Liver (tissue), 3 donors: Measurements from ENCODE around the gene MLH1.

ENCODE experiments used
- FOXA1 ChIP-seq: IDR thresholded peaks from 2 replicates; pipeline ENCODE4 v1.6.1; 2016; ENCODE audit warnings: antibody characterized with exemption
- GABPA ChIP-seq, 2 donors: IDR thresholded peaks in 1 of 2; conservative IDR thresholded peaks in 1 of 2; 2 replicates each; pipeline ENCODE4 v1.6.1; 2016; ENCODE audit warnings: antibody characterized with exemption in 2 of 2, mild to moderate bottlenecking in 1 of 2, moderate library complexity in 1 of 2
- JUND ChIP-seq, 2 donors: IDR thresholded peaks; 2 replicates each; pipeline ENCODE4 v1.6.1; 2016; ENCODE audit warnings: antibody characterized with exemption in 2 of 2
- RAD21 ChIP-seq, 2 donors: IDR thresholded peaks; 2 replicates each; pipeline ENCODE4 v1.6.1; 2016; ENCODE audit warnings: antibody characterized with exemption in 2 of 2, mild to moderate bottlenecking in 2 of 2
- SP1 ChIP-seq: IDR thresholded peaks from 2 replicates; pipeline ENCODE4 v1.6.1; 2018; ENCODE audit warnings: antibody characterized with exemption, mild to moderate bottlenecking
- TAF1 ChIP-seq: conservative IDR thresholded peaks from 2 replicates; pipeline ENCODE4 v1.6.1; 2016; ENCODE audit warnings: antibody characterized with exemption, mild to moderate bottlenecking
- YY1 ChIP-seq: IDR thresholded peaks from 2 replicates; pipeline ENCODE4 v1.6.1; 2016; ENCODE audit warnings: antibody characterized with exemption, mild to moderate bottlenecking
- TF ChIP-seq, protein P1 (sequence below): fragments of 150-350 bp; IDR thresholded peaks from 2 replicates; pipeline ENCODE4 v1.5.1; 2017; ENCODE audit warnings: improper control_type of control experiment, low read depth, low read length; ENCODE audit not compliant: missing input control
- TF ChIP-seq, protein P2 (sequence below): IDR thresholded peaks from 2 replicates; pipeline ENCODE4 v1.6.1; 2016; ENCODE audit warnings: antibody characterized with exemption, mild to moderate bottlenecking
- TF ChIP-seq, protein P3 (sequence below): IDR thresholded peaks from 2 replicates; pipeline ENCODE4 v1.6.1; 2016; ENCODE audit warnings: antibody characterized with exemption
- TF ChIP-seq, protein P4 (sequence below): IDR thresholded peaks from 2 replicates; pipeline ENCODE4 v1.6.1; 2016; ENCODE audit warnings: antibody characterized with exemption
- TF ChIP-seq, protein P5 (sequence below): IDR thresholded peaks from 2 replicates; pipeline ENCODE4 v1.6.1; 2016; ENCODE audit warnings: antibody characterized with exemption
- donor health status: healthy.
- donor health status: healthy.

DNA sequence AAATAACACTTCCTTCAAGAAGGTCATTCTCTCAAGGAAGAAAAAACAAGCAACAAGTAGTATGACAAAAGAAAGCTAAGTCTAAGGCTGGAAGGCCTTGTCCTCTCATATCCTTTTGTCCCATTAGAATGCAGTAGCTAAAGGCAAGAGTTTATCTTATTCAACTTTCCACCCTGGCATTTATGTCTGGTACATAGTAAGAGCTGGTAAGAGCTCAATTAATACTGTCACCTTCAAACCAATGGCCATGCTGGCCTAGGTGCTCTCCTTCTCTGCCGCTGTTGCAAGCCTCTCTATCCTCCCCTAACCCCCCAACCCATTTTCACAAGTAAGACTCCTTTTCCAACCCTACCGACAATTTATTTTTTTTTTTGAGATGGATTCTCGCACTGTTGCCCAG, 99.2 kb downstream of the MLH1 start:
- TF ChIP-seq, protein P1, sequence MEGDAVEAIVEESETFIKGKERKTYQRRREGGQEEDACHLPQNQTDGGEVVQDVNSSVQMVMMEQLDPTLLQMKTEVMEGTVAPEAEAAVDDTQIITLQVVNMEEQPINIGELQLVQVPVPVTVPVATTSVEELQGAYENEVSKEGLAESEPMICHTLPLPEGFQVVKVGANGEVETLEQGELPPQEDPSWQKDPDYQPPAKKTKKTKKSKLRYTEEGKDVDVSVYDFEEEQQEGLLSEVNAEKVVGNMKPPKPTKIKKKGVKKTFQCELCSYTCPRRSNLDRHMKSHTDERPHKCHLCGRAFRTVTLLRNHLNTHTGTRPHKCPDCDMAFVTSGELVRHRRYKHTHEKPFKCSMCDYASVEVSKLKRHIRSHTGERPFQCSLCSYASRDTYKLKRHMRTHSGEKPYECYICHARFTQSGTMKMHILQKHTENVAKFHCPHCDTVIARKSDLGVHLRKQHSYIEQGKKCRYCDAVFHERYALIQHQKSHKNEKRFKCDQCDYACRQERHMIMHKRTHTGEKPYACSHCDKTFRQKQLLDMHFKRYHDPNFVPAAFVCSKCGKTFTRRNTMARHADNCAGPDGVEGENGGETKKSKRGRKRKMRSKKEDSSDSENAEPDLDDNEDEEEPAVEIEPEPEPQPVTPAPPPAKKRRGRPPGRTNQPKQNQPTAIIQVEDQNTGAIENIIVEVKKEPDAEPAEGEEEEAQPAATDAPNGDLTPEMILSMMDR = no peak
- TF ChIP-seq, protein P2, sequence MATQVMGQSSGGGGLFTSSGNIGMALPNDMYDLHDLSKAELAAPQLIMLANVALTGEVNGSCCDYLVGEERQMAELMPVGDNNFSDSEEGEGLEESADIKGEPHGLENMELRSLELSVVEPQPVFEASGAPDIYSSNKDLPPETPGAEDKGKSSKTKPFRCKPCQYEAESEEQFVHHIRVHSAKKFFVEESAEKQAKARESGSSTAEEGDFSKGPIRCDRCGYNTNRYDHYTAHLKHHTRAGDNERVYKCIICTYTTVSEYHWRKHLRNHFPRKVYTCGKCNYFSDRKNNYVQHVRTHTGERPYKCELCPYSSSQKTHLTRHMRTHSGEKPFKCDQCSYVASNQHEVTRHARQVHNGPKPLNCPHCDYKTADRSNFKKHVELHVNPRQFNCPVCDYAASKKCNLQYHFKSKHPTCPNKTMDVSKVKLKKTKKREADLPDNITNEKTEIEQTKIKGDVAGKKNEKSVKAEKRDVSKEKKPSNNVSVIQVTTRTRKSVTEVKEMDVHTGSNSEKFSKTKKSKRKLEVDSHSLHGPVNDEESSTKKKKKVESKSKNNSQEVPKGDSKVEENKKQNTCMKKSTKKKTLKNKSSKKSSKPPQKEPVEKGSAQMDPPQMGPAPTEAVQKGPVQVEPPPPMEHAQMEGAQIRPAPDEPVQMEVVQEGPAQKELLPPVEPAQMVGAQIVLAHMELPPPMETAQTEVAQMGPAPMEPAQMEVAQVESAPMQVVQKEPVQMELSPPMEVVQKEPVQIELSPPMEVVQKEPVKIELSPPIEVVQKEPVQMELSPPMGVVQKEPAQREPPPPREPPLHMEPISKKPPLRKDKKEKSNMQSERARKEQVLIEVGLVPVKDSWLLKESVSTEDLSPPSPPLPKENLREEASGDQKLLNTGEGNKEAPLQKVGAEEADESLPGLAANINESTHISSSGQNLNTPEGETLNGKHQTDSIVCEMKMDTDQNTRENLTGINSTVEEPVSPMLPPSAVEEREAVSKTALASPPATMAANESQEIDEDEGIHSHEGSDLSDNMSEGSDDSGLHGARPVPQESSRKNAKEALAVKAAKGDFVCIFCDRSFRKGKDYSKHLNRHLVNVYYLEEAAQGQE = no peak
- TF ChIP-seq GABPA (IDR thresholded peaks at IDR 0.05 in 1 of 2, conservative IDR thresholded peaks at IDR 0.05 in 1 of 2) (no peak), RAD21 (IDR thresholded peaks at IDR 0.05) (no peak), TAF1 (no peak), JUND (IDR thresholded peaks at IDR 0.05) (no peak), FOXA1 (no peak), YY1 (no peak), SP1 (no peak)
- TF ChIP-seq, protein P3, sequence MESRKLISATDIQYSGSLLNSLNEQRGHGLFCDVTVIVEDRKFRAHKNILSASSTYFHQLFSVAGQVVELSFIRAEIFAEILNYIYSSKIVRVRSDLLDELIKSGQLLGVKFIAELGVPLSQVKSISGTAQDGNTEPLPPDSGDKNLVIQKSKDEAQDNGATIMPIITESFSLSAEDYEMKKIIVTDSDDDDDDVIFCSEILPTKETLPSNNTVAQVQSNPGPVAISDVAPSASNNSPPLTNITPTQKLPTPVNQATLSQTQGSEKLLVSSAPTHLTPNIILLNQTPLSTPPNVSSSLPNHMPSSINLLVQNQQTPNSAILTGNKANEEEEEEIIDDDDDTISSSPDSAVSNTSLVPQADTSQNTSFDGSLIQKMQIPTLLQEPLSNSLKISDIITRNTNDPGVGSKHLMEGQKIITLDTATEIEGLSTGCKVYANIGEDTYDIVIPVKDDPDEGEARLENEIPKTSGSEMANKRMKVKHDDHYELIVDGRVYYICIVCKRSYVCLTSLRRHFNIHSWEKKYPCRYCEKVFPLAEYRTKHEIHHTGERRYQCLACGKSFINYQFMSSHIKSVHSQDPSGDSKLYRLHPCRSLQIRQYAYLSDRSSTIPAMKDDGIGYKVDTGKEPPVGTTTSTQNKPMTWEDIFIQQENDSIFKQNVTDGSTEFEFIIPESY = no peak
- TF ChIP-seq, protein P4, sequence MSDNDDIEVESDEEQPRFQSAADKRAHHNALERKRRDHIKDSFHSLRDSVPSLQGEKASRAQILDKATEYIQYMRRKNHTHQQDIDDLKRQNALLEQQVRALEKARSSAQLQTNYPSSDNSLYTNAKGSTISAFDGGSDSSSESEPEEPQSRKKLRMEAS = no peak
- TF ChIP-seq, protein P5, sequence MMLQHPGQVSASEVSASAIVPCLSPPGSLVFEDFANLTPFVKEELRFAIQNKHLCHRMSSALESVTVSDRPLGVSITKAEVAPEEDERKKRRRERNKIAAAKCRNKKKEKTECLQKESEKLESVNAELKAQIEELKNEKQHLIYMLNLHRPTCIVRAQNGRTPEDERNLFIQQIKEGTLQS = no peak
